ENCODE results near the gene MMP19. TPM values are rescaled to one million over a fixed set of nuclear protein-coding genes. Genes with fewer than 3 reads are reported as not detected.

Gene MMP19
- total RNA-seq, 1 experiment from 2014 or later: 0.58 TPM

- DNase-seq (ENCODE audit: low read depth): no peak
These were observed 25.8 kb downstream of the MMP19 start for GRCh38 chr12:55816881-55817344.

GRCh38 chr12:55815473-55815872 is 27.3 kb downstream of the MMP19 start:
- no peak for DNase-seq (ENCODE audit: low read depth)

- DNase-seq (ENCODE audit: low read depth): no peak
These were observed 28.5 kb downstream of the MMP19 start for GRCh38 chr12:55814257-55814656.

- no peak for DNase-seq (ENCODE audit: low read depth)
These were observed 30.6 kb downstream of the MMP19 start for GRCh38 chr12:55812088-55812487.

- no peak for DNase-seq (ENCODE audit: low read depth)
These were observed 33.5 kb downstream of the MMP19 start for GRCh38 chr12:55809274-55809673.

- DNase-seq (ENCODE audit: low read depth): no peak
These were observed 35.8 kb downstream of the MMP19 start for GRCh38 chr12:55806982-55807381.

- DNase-seq (ENCODE audit: low read depth): no peak
These were observed 45.2 kb downstream of the MMP19 start for GRCh38 chr12:55797550-55797949.

- peak; percentile 18 for DNase-seq (ENCODE audit: low read depth)
These were observed 45.7 kb downstream of the MMP19 start for GRCh38 chr12:55797068-55797467.

GRCh38 chr12:55795950-55796349 is 46.8 kb downstream of the MMP19 start:
- DNase-seq (ENCODE audit: low read depth): no peak

GRCh38 chr12:55789893-55790292 is 52.8 kb downstream of the MMP19 start:
- no peak for DNase-seq (ENCODE audit: low read depth)

- no peak for DNase-seq (ENCODE audit: low read depth)
These were observed 53.6 kb downstream of the MMP19 start for GRCh38 chr12:55789171-55789570.

GRCh38 chr12:55788546-55788945 is 54.2 kb downstream of the MMP19 start:
- DNase-seq (ENCODE audit: low read depth): no peak

Other genes with a start within 250 kb of the MMP19 start
- gene OR10P1, start 206.0 kb downstream of the MMP19 start, total RNA-seq (2014; rRNA removed; shearing (Covaris generic)): not detected in 2 replicates
- gene ITGA7, start 135.0 kb downstream of the MMP19 start, total RNA-seq (2014; rRNA removed; shearing (Covaris generic)): 1.3 and 1.4 TPM in 2 replicates
- 105 and 121 TPM in 2 replicates for gene BLOC1S1, start 126.9 kb downstream of the MMP19 start, total RNA-seq (2014; rRNA removed; shearing (Covaris generic))
- gene RDH5, start 122.5 kb downstream of the MMP19 start, total RNA-seq (2014; rRNA removed; shearing (Covaris generic)): 2.7 and 3.2 TPM in 2 replicates
- 562 and 623 TPM in 2 replicates for gene CD63, start 113.9 kb downstream of the MMP19 start, total RNA-seq (2014; rRNA removed; shearing (Covaris generic))
- gene GDF11, start 99.8 kb downstream of the MMP19 start, total RNA-seq (2014; rRNA removed; shearing (Covaris generic)): 11.1 and 12.5 TPM in 2 replicates
- 70.6 and 79.4 TPM in 2 replicates for gene SARNP, start 25.2 kb downstream of the MMP19 start, total RNA-seq (2014; rRNA removed; shearing (Covaris generic))
- gene ORMDL2, start 24.9 kb downstream of the MMP19 start, total RNA-seq (2014; rRNA removed; shearing (Covaris generic)): 42.8 and 48.5 TPM in 2 replicates
- 52.2 and 59.2 TPM in 2 replicates for gene DNAJC14, start 13.3 kb downstream of the MMP19 start, total RNA-seq (2014; rRNA removed; shearing (Covaris generic))
- gene PYM1, start 85.0 kb upstream of the MMP19 start, total RNA-seq (2014; rRNA removed; shearing (Covaris generic)): 37.0 and 38.0 TPM in 2 replicates
- 49.6 and 56.6 TPM in 2 replicates for gene DGKA, start 88.2 kb upstream of the MMP19 start, total RNA-seq (2014; rRNA removed; shearing (Covaris generic))
- gene PMEL, start 123.1 kb upstream of the MMP19 start, total RNA-seq (2014; rRNA removed; shearing (Covaris generic)): 1.1 and 3.3 TPM in 2 replicates
- 76.5 and 97.2 TPM in 2 replicates for gene CDK2, start 123.9 kb upstream of the MMP19 start, total RNA-seq (2014; rRNA removed; shearing (Covaris generic))
- gene RAB5B, start 131.1 kb upstream of the MMP19 start, total RNA-seq (2014; rRNA removed; shearing (Covaris generic)): 25.8 and 34.4 TPM in 2 replicates
- gene SUOX, start 154.3 kb upstream of the MMP19 start, total RNA-seq (2014; rRNA removed; shearing (Covaris generic)): 15.7 and 15.9 TPM in 2 replicates
- 0.80 and 1.9 TPM in 2 replicates for gene IKZF4, start 178.1 kb upstream of the MMP19 start, total RNA-seq (2014; rRNA removed; shearing (Covaris generic))
- gene RPS26, start 199.0 kb upstream of the MMP19 start, total RNA-seq (2014; rRNA removed; shearing (Covaris generic)): 855 and 1,056 TPM in 2 replicates
- gene ERBB3, start 237.2 kb upstream of the MMP19 start, total RNA-seq (2014; rRNA removed; shearing (Covaris generic)): 1.2 and 1.4 TPM in 2 replicates